ENCODE measurements around the gene SELPLG.

SELPLG gene

GRCh38 chr12:108618079-108618952 is 15.4 kb downstream of the SELPLG start:
- peak; percentile 77 for DNase-seq

- no peak for DNase-seq
Measured at GRCh38 chr12:108616941-108617858, 16.5 kb downstream of the SELPLG start.

- no peak for DNase-seq
Measured at GRCh38 chr12:108616359-108616758, 17.3 kb downstream of the SELPLG start.

- no peak for DNase-seq
Measured at GRCh38 chr12:108615918-108616317, 17.8 kb downstream of the SELPLG start.

- no peak for DNase-seq
Measured at GRCh38 chr12:108614639-108615038, 19.1 kb downstream of the SELPLG start.

GRCh38 chr12:108614041-108614440 is 19.7 kb downstream of the SELPLG start:
- no peak for DNase-seq

- peak; percentile 20 for DNase-seq
Measured at GRCh38 chr12:108613548-108613947, 20.1 kb downstream of the SELPLG start.

GRCh38 chr12:108612788-108613282 is 20.9 kb downstream of the SELPLG start:
- DNase-seq: peak; percentile 53

GRCh38 chr12:108611884-108612415 is 21.7 kb downstream of the SELPLG start:
- peak; percentile 89 for DNase-seq

GRCh38 chr12:108610856-108611605 is 22.7 kb downstream of the SELPLG start:
- DNase-seq: no peak

GRCh38 chr12:108610336-108610815 is 23.3 kb downstream of the SELPLG start:
- DNase-seq: no peak

- DNase-seq: peak; percentile 92
Measured at GRCh38 chr12:108609537-108610335, 24.0 kb downstream of the SELPLG start.

GRCh38 chr12:108608616-108609015 is 25.1 kb downstream of the SELPLG start:
- no peak for DNase-seq

- DNase-seq: no peak
Measured at GRCh38 chr12:108607981-108608600, 25.6 kb downstream of the SELPLG start.

- DNase-seq: no peak
Measured at GRCh38 chr12:108606492-108606891, 27.2 kb downstream of the SELPLG start.

- no peak for DNase-seq
Measured at GRCh38 chr12:108605690-108606406, 27.8 kb downstream of the SELPLG start.

- no peak for DNase-seq
Measured at GRCh38 chr12:108605000-108605689, 28.5 kb downstream of the SELPLG start.

- DNase-seq: no peak
Measured at GRCh38 chr12:108604208-108604941, 29.3 kb downstream of the SELPLG start.

GRCh38 chr12:108603743-108604142 is 30.0 kb downstream of the SELPLG start:
- no peak for DNase-seq

Data from fibroblast of skin of back (primary cell).